A673 (cell line): ENCODE data around the gene SEC16A. TPM values are rescaled to one million over a fixed set of nuclear protein-coding genes. Genes with fewer than 3 reads are reported as not detected.

ENCODE experiments used
- BruUV-seq: library from RNA; stranded (reverse); fragments of 400-500 nt; replicated peaks from 2 replicates; lab custom pipeline; 2021; lab: Mats Ljungman, UMichigan
- CTCF ChIA-PET: fragments of 300-600 bp; sonication (Branson Sonifier 250); formaldehyde crosslinking; loops from one replicate; lab custom pipeline; 2022; ENCODE audit warnings: antibody characterized with exemption; lab: Charles Lee
- POLR2A ChIA-PET: fragments of 300-600 bp; sonication (Branson Sonifier 250); formaldehyde crosslinking; loops from one replicate; lab custom pipeline; 2022; ENCODE audit warnings: antibody characterized with exemption; ENCODE audit not compliant: low non-redundant PET; lab: Charles Lee
- DNase-seq: peaks from one replicate; pipeline ENCODE4 v3.0.0-alpha.2; 2015; ENCODE audit warnings: low spot score
- H3K27ac ChIP-seq: fragments of 200-600 bp; sonication (generic); 2 replicates; pipeline ENCODE4 v1.5.1; 2016; ENCODE audit warnings: mixed run types, low read depth, mild to moderate bottlenecking, mixed read lengths, antibody characterized with exemption, low read length; ENCODE audit not compliant: poor library complexity, severe bottlenecking
- H3K27me3 ChIP-seq: fragments of 200-600 bp; sonication (generic); replicated peaks from 2 replicates; pipeline ENCODE4 v1.6.1; 2017; ENCODE audit warnings: mixed run types, low read depth, mild to moderate bottlenecking, mixed read lengths, antibody characterized with exemption, low read length; ENCODE audit not compliant: insufficient read depth, poor library complexity
- H3K36me3 ChIP-seq: fragments of 200-600 bp; sonication (generic); 2 replicates; pipeline ENCODE4 v1.6.1; 2016; ENCODE audit warnings: mixed run types, mild to moderate bottlenecking, mixed read lengths, antibody characterized with exemption, low read length; ENCODE audit not compliant: insufficient read depth, poor library complexity, severe bottlenecking
- H3K4me1 ChIP-seq: fragments of 200-600 bp; sonication (generic); 2 replicates; pipeline ENCODE4 v1.6.1; 2017; ENCODE audit warnings: mixed run types, mild to moderate bottlenecking, mixed read lengths, antibody characterized with exemption, low read length; ENCODE audit not compliant: insufficient read depth, poor library complexity, severe bottlenecking
- H3K4me3 ChIP-seq: fragments of 200-600 bp; sonication (generic); 2 replicates; pipeline ENCODE4 v1.5.1; 2016; ENCODE audit warnings: low read depth, mixed run types, mild to moderate bottlenecking, mixed read lengths, low read length; ENCODE audit not compliant: poor library complexity, severe bottlenecking
- H3K9me3 ChIP-seq: fragments of 200-600 bp; sonication (generic); 2 replicates; pipeline ENCODE4 v1.6.1; 2016; ENCODE audit warnings: mixed run types, low read depth, mild to moderate bottlenecking, mixed read lengths, antibody characterized with exemption, low read length; ENCODE audit not compliant: poor library complexity, severe bottlenecking
- CTCF ChIP-seq: fragments of 300-800, 200-600 bp; sonication (generic); conservative IDR thresholded peaks from 2 replicates; pipeline ENCODE4 v1.5.1; 2017; ENCODE audit warnings: low read depth, mild to moderate bottlenecking, antibody characterized with exemption, low read length, moderate library complexity, mixed read lengths
- EZH2 ChIP-seq: fragments of 200-600 bp; sonication (generic); IDR thresholded peaks from 2 replicates; pipeline ENCODE4 v1.6.1; 2017; ENCODE audit warnings: borderline replicate concordance, low read depth, mild to moderate bottlenecking, mixed read lengths, antibody characterized with exemption, low read length; ENCODE audit not compliant: poor library complexity, severe bottlenecking
- intact Hi-C: fragments of 100-400 bp; cut with micrococcal nuclease; formaldehyde crosslinking; loops from one replicate; pipeline ENCODE4 v1.10.0; 2022; ENCODE audit not compliant: unreplicated experiment
- total RNA-seq: library from RNA; stranded (reverse); gene quantifications from 2 replicates; pipeline ENCODE4 v1.2.3, GENCODE V29; 2021

The SEC16A gene
- total RNA-seq, 1 experiment from 2014 or later = 72.9 TPM

DNA sequence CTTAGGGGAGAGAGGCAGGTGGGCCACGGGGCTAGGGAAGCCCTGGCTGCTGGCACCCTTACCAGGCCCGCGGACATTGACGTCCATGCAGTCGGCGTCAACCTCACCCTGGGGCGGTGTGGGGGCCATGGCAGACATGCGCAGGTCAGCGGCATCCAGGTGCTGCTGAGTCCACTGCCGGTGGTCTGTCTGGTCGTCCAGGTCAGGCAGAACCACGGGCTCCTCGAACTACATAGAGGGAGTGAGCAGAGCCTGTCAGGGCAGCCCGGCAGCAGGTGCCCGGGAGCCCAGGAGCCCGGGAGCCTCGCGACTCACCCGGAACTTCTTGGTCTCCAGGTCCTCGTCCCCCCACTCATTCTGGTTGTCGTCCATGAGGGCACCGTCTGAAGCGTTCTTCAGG is 18.8 kb upstream of the SEC16A start:
- TF ChIP-seq EZH2 = no peak
- TF ChIP-seq CTCF = no peak
- no TSS peak for BruUV-seq
- ChIA-PET POLR2A (no interaction called here), CTCF (no interaction called here)
- H3K27ac ChIP-seq = no peak overlapping the region
- no peak overlapping the region for H3K4me3 ChIP-seq
- no peaks in the 10 kb centered on the region for H3K4me1 ChIP-seq
- intact Hi-C loops = no loop called here
- no peaks in the 10 kb centered on the region for H3K27me3 ChIP-seq
- H3K36me3 ChIP-seq = peaks cover 56% of the 10 kb centered on the region
- DNase-seq = no peak
- H3K9me3 ChIP-seq = no peaks in the 10 kb centered on the region

DNA sequence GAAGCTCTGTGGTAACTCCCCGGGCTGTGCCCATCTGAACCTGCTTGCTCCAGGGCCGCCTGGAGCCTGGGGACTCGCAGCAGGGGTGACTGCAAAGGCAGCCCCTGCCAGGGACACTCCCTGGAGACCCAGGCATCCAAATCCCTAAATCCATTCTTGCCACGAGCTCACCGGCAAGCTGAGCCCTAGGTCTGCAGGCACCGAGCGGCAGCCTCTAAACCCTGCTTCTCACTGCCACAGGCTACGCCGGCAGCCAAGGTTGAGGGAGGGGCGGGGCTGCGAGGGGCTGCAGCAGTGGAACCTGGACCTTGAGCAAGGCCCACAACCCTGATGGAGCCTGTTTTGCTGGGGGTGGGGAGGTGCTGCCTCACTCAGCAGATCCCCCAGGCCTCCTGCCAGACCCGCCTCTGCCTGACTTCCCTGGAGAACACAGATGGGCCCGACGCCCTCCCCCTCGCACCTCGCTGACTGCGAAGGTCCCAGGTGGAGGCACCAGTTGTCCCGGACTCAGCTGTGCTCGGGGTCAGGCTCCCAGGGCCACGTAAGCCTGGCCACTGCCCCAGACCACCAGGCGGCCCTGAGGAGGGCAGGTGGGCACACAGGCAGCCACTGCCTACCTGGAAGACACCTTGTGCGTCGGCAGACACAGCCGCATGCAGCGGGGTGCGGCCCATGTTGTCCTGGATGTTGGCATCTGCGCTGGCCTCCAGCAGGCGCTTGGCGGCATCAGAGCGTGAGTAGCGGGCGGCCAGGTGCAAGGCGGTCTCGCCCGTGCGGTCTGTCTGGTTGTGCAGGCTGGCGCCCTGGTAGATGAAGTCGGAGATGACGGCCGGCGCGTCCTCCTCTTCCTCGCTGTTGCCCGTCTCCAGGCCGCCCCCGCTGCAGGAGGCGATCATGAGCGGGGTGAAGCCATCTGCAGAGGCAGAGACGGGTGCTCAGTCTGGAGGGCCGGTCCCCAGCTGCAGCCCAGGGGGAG is 17.4 kb upstream of the SEC16A start:
- no peaks in the 10 kb centered on the region for H3K9me3 ChIP-seq
- DNase-seq = no peak
- no peak overlapping the region for H3K27ac ChIP-seq
- CTCF ChIA-PET = interaction anchor here (0.6 kb wide), 1 partner anchor 14 kb away, joined by 3 read pairs; no protein-coding TSS in a partner anchor
- no TSS peak for BruUV-seq
- TF ChIP-seq CTCF = no peak
- H3K4me1 ChIP-seq = no peaks in the 10 kb centered on the region
- intact Hi-C loops = no loop called here
- H3K36me3 ChIP-seq = peaks cover 61% of the 10 kb centered on the region
- no peak overlapping the region for H3K4me3 ChIP-seq
- POLR2A ChIA-PET = no interaction called here
- no peaks in the 10 kb centered on the region for H3K27me3 ChIP-seq

- no peak for DNase-seq
- POLR2A ChIA-PET = no interaction called here
- Histone ChIP-seq H3K27me3 (no peaks in the 10 kb centered on the region), H3K4me3 (no peak overlapping the region), H3K27ac (no peak overlapping the region), H3K4me1 (no peaks in the 10 kb centered on the region), H3K9me3 (no peaks in the 10 kb centered on the region), H3K36me3 (peaks cover 56% of the 10 kb centered on the region)
- TF ChIP-seq EZH2 (no peak), CTCF (no peak)
- BruUV-seq = no TSS peak
- CTCF ChIA-PET = interaction anchor here (0.6 kb wide), 1 partner anchor 13 kb away, joined by 3 read pairs; no protein-coding TSS in a partner anchor
- intact Hi-C loops = no loop called here
Measured at GRCh38 chr9:136499071-136499934, 16.5 kb upstream of the SEC16A start.
